ENCODE results near the gene NAT14.

- TF ChIP-seq, protein P1, sequence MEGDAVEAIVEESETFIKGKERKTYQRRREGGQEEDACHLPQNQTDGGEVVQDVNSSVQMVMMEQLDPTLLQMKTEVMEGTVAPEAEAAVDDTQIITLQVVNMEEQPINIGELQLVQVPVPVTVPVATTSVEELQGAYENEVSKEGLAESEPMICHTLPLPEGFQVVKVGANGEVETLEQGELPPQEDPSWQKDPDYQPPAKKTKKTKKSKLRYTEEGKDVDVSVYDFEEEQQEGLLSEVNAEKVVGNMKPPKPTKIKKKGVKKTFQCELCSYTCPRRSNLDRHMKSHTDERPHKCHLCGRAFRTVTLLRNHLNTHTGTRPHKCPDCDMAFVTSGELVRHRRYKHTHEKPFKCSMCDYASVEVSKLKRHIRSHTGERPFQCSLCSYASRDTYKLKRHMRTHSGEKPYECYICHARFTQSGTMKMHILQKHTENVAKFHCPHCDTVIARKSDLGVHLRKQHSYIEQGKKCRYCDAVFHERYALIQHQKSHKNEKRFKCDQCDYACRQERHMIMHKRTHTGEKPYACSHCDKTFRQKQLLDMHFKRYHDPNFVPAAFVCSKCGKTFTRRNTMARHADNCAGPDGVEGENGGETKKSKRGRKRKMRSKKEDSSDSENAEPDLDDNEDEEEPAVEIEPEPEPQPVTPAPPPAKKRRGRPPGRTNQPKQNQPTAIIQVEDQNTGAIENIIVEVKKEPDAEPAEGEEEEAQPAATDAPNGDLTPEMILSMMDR (IDR thresholded peaks at IDR 0.05) = no peak
- TF ChIP-seq REST (IDR thresholded peaks at IDR 0.05; ENCODE audit: insufficient read depth in 1 of 2, low read depth in 2 of 2, low read length in 1 of 2) (no peak), SIN3A (IDR thresholded peaks at IDR 0.05; ENCODE audit: borderline replicate concordance, insufficient read depth, low read depth, low read length) (no peak)
These were observed 29.3 kb upstream of the NAT14 start for GRCh38 chr19:55455576-55456235.

Measured in Panc1 (cell line).